HL-60 (cell line): Measurements from ENCODE around the gene CD2.
"Not testable (repeated sequence)": the region's sequence is repeated elsewhere in the genome, so short reads cannot be mapped to it uniquely, and the experiment has no call there.

Experiments
- DNase-seq, 2 experiments: peaks; one replicate each; pipeline ENCODE4 v3.0.0-alpha.2; 2010 to 2020; ENCODE audit warnings: low read depth in 1 of 2, low spot score in 1 of 2
- H3K27ac ChIP-seq: fragments of 250-450 bp; sonication (Bioruptor Pico); replicated peaks from 2 replicates; pipeline ENCODE4 v1.5.1; 2020; ENCODE audit warnings: mild to moderate bottlenecking, moderate library complexity
- H3K27me3 ChIP-seq: fragments of 250-450 bp; sonication (Bioruptor Pico); 2 replicates; pipeline ENCODE4 v1.5.1; 2021; ENCODE audit warnings: mild to moderate bottlenecking, moderate library complexity; ENCODE audit not compliant: insufficient read depth, poor library complexity, severe bottlenecking
- H3K4me3 ChIP-seq: replicated peaks from 2 replicates; pipeline ENCODE4 v1.5.1; 2011; ENCODE audit warnings: mild to moderate bottlenecking, control low read depth, low read length; ENCODE audit not compliant: insufficient read depth
- CTCF ChIP-seq: IDR thresholded peaks from one replicate; pipeline ENCODE4 v1.5.1; 2011; ENCODE audit warnings: low read length, control low read depth, inconsistent platforms; ENCODE audit not compliant: insufficient read depth
- GABPA ChIP-seq: IDR thresholded peaks from 2 replicates; pipeline ENCODE4 v1.6.1; 2012; ENCODE audit warnings: low read depth
- POLR2AphosphoS5 ChIP-seq: IDR thresholded peaks from 2 replicates; pipeline ENCODE4 v1.6.1; 2012; ENCODE audit warnings: low read depth
- REST ChIP-seq: IDR thresholded peaks from 2 replicates; pipeline ENCODE4 v1.6.1; 2012; ENCODE audit warnings: low read depth; ENCODE audit not compliant: insufficient replicate concordance
- SPI1 ChIP-seq: IDR thresholded peaks from 2 replicates; pipeline ENCODE4 v1.6.1; 2012; ENCODE audit warnings: low read depth, mild to moderate bottlenecking, borderline replicate concordance

Gene CD2

GRCh38 chr1:116755066-116755465 is 836 bp downstream of the CD2 start:
- Histone ChIP-seq H3K27ac (no peak overlapping the region), H3K27me3 (no peaks in the 10 kb centered on the region), H3K4me3 (no peak overlapping the region)
- DNase-seq: no peak
- TF ChIP-seq REST (no peak), POLR2AphosphoS5 (no peak), SPI1 (no peak), CTCF (no peak), GABPA (no peak)

GRCh38 chr1:116755681-116756080 is 1.5 kb downstream of the CD2 start:
- TF ChIP-seq POLR2AphosphoS5: no peak
- no peak for TF ChIP-seq REST
- TF ChIP-seq SPI1: no peak
- TF ChIP-seq GABPA: no peak
- TF ChIP-seq CTCF: no peak
- Histone ChIP-seq H3K4me3 (no peak overlapping the region), H3K27ac (no peak overlapping the region), H3K27me3 (no peaks in the 10 kb centered on the region)
- no peak for DNase-seq

- not testable (repeated sequence) for DNase-seq, H3K4me3 ChIP-seq, H3K27me3 ChIP-seq, H3K27ac ChIP-seq
Observed at GRCh38 chr1:116756092-116756491, 1.9 kb downstream of the CD2 start.

GRCh38 chr1:116758456-116758815 is 4.2 kb downstream of the CD2 start:
- peak overlapping the region; percentile 44 for H3K27ac ChIP-seq
- H3K27me3 ChIP-seq, H3K4me3 ChIP-seq, DNase-seq: not testable (repeated sequence)

- no peak overlapping the region for H3K27ac ChIP-seq
- H3K27me3 ChIP-seq: no peaks in the 10 kb centered on the region
- no peak for DNase-seq
- TF ChIP-seq GABPA (no peak), REST (no peak), SPI1 (no peak), CTCF (no peak), POLR2AphosphoS5 (no peak)
- H3K4me3 ChIP-seq: no peak overlapping the region
Observed at GRCh38 chr1:116759636-116760035, 5.4 kb downstream of the CD2 start.
